Mononuclear cell (primary cell): ENCODE results near the gene CYP4X1. TPM values are rescaled to one million over a fixed set of nuclear protein-coding genes. Genes with fewer than 3 reads are reported as not detected.
"Not testable (repeated sequence)": the region's sequence is repeated elsewhere in the genome, so short reads cannot be mapped to it uniquely, and the experiment has no call there.

Experiments used
- H3K27me3 ChIP-seq: 2 replicates; pipeline ENCODE4 v1.6.0; 2011; ENCODE audit warnings: low read length, control low read depth; ENCODE audit not compliant: insufficient read depth
- H3K4me1 ChIP-seq: 2 replicates; pipeline ENCODE4 v1.5.1; 2011; ENCODE audit warnings: mild to moderate bottlenecking, low read length, control low read depth; ENCODE audit not compliant: insufficient read depth
- H3K4me3 ChIP-seq: 2 replicates; pipeline ENCODE4 v1.5.1; 2011; ENCODE audit warnings: mild to moderate bottlenecking, low read length, moderate library complexity
- H3K9me3 ChIP-seq: 2 replicates; pipeline ENCODE4 v1.5.1; 2011; ENCODE audit warnings: low read depth, mild to moderate bottlenecking, control low read depth, low read length
- total RNA-seq: library from RNA; depleted of rRNA; stranded (reverse); fragments of >200 nt; gene quantifications from one replicate; pipeline ENCODE4 v1.2.3, GENCODE V29; 2012

CYP4X1 gene
- total RNA-seq, 1 donor = not detected

DNA sequence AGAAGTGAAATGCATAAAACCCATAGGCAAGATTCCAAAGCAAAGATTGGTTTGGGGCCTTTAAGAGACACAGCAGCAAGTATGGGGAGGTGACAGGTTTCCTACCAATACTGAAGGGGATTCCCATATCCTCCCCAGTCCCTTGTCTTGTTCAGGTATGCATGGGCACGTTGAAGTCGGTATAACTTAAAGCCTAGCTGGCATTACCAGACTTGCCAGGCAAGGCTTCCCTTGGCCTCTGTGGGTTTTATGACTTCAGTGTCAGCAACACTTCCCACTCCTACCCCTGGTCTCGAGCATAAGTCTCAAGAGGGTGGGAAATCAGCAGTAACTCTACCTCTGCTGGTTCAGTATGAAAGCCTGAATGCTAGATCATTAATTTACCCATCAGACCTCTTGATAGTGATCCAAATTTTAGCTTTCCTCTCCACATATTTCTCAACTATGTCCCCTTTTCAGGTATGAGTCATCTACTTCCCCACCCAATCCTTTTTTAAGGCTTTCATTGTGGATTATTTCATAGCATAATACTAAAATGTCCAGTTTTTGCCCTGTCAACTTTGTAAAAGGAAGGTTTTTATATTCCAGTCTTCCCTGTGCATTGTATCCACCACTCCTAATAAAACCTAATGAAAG, 6.8 kb downstream of the CYP4X1 start:
- no peaks in the 10 kb centered on the region for H3K4me1 ChIP-seq
- no peaks in the 10 kb centered on the region for H3K27me3 ChIP-seq
- H3K4me3 ChIP-seq = no peak overlapping the region
- no peaks in the 10 kb centered on the region for H3K9me3 ChIP-seq

DNA sequence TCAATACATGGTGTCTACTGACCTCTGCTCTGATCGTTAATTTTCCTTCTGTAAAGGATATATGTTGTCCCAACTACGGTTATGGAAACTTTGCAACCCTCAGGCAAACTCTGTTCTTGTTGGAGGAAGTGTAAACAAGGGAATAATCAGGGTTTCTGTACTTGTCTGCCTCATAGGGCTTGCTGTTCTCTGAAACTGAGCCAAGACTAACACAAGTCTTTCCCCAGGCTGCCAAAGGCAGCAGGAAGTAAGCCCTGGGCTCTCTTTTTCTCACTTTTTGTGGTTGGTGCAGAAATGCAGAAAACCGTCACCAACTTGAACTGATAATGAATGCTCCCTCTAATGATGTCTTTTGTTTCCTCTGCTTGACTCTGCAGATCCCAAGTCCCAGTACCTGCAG, 7.6 kb downstream of the CYP4X1 start:
- Histone ChIP-seq H3K27me3 (no peaks in the 10 kb centered on the region), H3K9me3 (no peaks in the 10 kb centered on the region), H3K4me1 (no peaks in the 10 kb centered on the region), H3K4me3 (no peak overlapping the region)

DNA sequence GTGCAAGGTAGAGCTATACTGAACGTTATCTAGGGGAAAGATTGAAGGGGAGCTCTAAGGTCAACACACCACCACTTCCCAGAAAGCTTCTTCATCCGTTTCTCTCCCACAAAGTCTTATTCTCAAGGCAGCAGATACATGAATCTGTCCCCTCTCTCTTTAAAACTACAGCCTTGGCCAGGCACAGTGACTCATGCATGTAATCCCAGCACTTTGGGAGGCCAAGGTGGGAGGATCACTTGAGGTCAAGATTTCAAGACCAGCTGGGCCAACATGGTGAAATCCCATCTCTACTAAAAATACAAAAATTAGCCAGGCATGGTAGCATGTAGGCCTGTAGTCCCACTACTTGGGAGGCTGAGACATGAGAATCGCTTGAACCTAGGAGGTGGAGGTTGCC, 8.1 kb downstream of the CYP4X1 start:
- Histone ChIP-seq H3K4me1 (no peaks in the 10 kb centered on the region), H3K27me3 (no peaks in the 10 kb centered on the region), H3K4me3 (no peak overlapping the region), H3K9me3 (no peaks in the 10 kb centered on the region)

DNA sequence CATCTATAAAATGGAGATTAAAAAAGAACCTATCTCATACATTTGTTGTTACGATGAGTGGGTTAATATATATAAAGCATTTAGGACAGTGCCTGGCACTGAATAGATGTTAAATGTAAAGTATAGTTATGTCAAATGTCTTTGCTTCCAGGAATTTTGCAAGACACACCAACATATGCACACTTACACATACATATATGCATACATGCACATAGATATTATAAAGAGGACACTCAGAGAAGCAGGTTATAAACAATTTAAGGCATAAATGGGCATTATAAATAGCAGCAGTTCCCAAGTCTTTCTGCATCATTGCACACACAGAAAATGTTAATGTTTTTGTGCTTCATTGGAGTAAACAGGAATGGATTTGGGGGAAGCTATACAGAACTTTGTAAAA, 13.3 kb downstream of the CYP4X1 start:
- Histone ChIP-seq H3K4me1 (no peaks in the 10 kb centered on the region), H3K27me3 (no peaks in the 10 kb centered on the region), H3K9me3 (no peaks in the 10 kb centered on the region), H3K4me3 (no peak overlapping the region)

DNA sequence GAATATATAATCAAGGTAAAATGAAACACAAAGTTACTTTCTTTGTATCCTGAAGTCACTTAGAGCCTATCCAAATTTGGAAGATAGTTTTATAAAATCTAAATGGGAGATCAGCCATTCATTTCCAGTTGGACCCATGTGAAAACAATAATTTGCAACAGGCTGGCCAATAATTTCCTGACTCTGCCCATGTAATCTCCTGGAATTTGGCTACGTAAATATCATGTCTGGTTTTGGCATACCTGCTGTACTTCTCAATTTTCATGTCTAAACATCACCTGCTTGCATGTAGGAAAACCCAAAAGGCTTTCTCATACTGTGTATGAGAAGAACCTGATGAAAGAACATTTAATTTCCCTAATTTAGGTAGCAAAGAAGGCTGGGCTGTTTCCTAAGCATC, 35.9 kb downstream of the CYP4X1 start:
- Histone ChIP-seq H3K4me3 (no peak overlapping the region), H3K27me3 (peaks cover 9% of the 10 kb centered on the region), H3K9me3 (no peaks in the 10 kb centered on the region), H3K4me1 (no peaks in the 10 kb centered on the region)

DNA sequence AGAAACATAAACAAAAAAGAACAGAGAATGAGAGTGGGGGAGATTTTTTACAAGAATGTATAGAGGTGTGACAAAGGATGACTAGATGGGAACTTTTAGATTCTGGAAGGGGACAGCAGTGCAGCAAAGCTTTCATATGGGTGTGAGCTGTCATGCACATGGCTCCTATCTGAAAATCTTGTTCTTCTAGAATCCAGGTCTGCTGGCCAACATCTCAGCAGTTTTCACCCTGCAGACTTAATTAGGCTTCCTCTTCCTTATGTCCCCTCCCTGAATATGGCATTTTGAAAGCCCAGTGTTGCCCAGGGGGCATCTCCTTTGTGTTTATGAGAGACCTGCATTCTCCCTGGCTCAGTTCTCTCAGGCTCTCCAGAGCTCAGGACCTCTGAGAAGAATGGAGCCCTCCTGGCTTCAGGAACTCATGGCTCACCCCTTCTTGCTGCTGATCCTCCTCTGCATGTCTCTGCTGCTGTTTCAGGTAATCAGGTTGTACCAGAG, 43.7 kb downstream of the CYP4X1 start, which contains the start of gene CYP4Z1:
TSS of gene CYP4Z1 (plus strand) at position 135 of the 498 bp plus-strand sequence. CDS start at position 395, 260 bp downstream.
- Histone ChIP-seq H3K27me3 (no peaks in the 10 kb centered on the region), H3K9me3 (no peaks in the 10 kb centered on the region), H3K4me1 (no peaks in the 10 kb centered on the region), H3K4me3 (no peak within 1 kb of the TSS)

DNA sequence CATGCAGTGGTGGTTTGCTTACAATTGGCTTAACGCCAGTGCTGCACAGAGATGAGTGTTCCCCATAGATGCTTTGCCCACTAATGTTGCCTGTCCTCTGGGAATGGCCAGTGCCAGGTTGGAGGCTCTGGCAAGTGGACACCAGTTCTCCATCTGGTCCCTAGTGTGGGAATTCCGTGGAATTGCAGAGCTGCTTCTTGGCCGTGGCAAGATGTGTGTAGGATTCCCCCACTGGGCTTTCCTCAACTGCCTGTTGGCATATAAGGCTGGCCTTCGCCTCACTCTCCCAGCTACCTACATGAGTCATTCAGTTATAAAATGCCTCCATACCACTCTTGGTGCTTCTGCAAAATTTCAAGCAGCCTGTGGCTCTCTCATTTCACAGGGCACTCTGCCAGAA, 45.6 kb downstream of the CYP4X1 start:
- not testable (repeated sequence) for H3K4me1 ChIP-seq, H3K27me3 ChIP-seq, H3K4me3 ChIP-seq, H3K9me3 ChIP-seq

DNA sequence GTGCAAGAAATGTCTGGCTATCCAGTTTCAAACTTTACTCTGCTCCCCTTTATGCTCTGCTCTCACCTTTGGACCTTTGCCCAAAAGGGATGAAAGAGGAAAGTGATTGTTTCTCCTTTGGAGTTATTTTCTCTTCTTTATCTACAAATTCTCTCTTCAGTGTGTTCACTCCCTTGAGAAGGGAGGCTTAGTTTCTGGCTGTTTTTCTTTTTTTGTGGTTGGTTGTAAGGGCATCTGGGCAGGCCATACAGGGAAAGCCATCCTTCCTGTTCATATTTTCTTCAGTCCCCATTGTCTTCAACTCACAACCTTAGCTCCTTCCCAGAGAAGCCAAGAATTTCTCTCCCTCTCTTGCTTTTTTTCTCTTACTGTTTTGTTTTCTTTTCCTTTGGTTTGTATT, 46.0 kb downstream of the CYP4X1 start:
- H3K4me1 ChIP-seq, H3K4me3 ChIP-seq, H3K27me3 ChIP-seq, H3K9me3 ChIP-seq: not testable (repeated sequence)

DNA sequence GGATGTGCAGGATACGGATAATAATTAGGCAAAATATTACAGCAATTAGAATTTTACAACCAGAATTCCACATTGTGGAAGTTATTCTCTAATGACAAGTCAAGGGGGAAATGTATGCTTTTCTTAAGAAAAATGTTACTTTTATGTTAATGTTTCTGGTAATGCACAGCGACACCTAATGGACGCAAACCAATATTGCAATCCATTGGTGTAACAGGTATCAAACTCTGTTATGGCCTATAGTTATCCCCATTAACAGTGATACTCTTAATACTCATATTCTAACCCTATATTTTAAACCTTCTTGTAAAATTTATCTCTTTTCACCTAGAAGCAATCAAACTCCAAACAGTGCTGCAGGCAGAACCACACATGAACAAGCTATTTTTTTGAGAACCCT, 65.9 kb downstream of the CYP4X1 start:
- H3K4me1 ChIP-seq, H3K27me3 ChIP-seq, H3K9me3 ChIP-seq, H3K4me3 ChIP-seq: not testable (repeated sequence)

DNA sequence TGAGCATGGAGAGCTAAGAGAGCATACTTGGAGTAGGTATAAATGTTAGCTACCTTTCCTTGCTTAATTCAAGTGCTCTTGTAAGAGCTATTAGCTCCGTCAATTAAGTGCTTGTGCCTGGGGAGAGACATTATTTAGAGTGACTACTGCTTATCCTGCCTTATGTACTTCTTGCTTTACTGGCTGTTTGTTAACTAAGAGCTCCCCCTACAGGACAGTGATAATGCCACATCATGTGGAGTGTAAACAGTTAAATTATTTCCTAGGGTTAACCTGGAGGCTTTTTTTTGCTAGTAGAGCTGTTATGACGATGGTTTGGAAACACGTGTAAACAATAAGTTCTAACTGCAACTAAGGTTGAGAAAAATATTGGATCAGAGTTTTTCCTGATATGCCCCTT, 68.0 kb downstream of the CYP4X1 start:
- H3K9me3 ChIP-seq, H3K4me3 ChIP-seq, H3K27me3 ChIP-seq, H3K4me1 ChIP-seq: not testable (repeated sequence)

Other genes starting within 250 kb of the CYP4X1 start
- gene CYP4B1, start 224.6 kb upstream of the CYP4X1 start, total RNA-seq = not detected
- gene CYP4A11, start 82.2 kb upstream of the CYP4X1 start, total RNA-seq = not detected
- gene CYP4Z1, start 43.6 kb downstream of the CYP4X1 start, total RNA-seq = not detected
- gene CYP4A22, start 113.8 kb downstream of the CYP4X1 start, total RNA-seq = not detected
- 3.6 TPM for gene PDZK1IP1, start 166.4 kb downstream of the CYP4X1 start, total RNA-seq
- 10.8 TPM for gene TAL1, start 208.6 kb downstream of the CYP4X1 start, total RNA-seq